H54 (cell line): Measurements from ENCODE around the gene RASGRP1.

ENCODE experiments used
- DNase-seq: peaks from one replicate; pipeline ENCODE4 v3.0.0; 2011; ENCODE audit warnings: low spot score, mixed read lengths; ENCODE audit not compliant: insufficient read length
- FAIRE-seq: peaks from 3 replicates; lab custom pipeline; 2011; peaks lifted over from hg19 to GRCh38; lab: Jason Lieb, UNC
- POLR2A ChIP-seq: IDR thresholded peaks from 2 replicates; pipeline ENCODE4 v1.6.1; 2011; ENCODE audit warnings: low read depth, mild to moderate bottlenecking, low read length

Gene RASGRP1

GRCh38 chr15:38490242-38490922, 74.2 kb downstream of the RASGRP1 start:
- TF ChIP-seq POLR2A: no peak
- FAIRE-seq: no peak
- no peak for DNase-seq

- no peak for DNase-seq
- FAIRE-seq: no peak
- no peak for TF ChIP-seq POLR2A
Observed at GRCh38 chr15:38487378-38487777, 77.2 kb downstream of the RASGRP1 start.

- FAIRE-seq (no peak), DNase-seq (no peak)
- TF ChIP-seq POLR2A: no peak
Observed at GRCh38 chr15:38486936-38487335, 77.7 kb downstream of the RASGRP1 start.

- no peak for DNase-seq
- no peak for TF ChIP-seq POLR2A
- FAIRE-seq: no peak
Observed at GRCh38 chr15:38482572-38482971, 82.0 kb downstream of the RASGRP1 start.

- DNase-seq (no peak), FAIRE-seq (no peak)
- TF ChIP-seq POLR2A: no peak
Observed at GRCh38 chr15:38481761-38482160, 82.9 kb downstream of the RASGRP1 start.

- TF ChIP-seq POLR2A: no peak
- no peak for DNase-seq
- no peak for FAIRE-seq
Observed at GRCh38 chr15:38481113-38481512, 83.5 kb downstream of the RASGRP1 start.

- TF ChIP-seq POLR2A: no peak
- FAIRE-seq (no peak), DNase-seq (no peak)
Observed at GRCh38 chr15:38479756-38480155, 84.9 kb downstream of the RASGRP1 start.

GRCh38 chr15:38479266-38479665, 85.3 kb downstream of the RASGRP1 start:
- no peak for FAIRE-seq
- no peak for TF ChIP-seq POLR2A
- no peak for DNase-seq

- DNase-seq: no peak
- no peak for FAIRE-seq
- TF ChIP-seq POLR2A: no peak
Observed at GRCh38 chr15:38477637-38478036, 87.0 kb downstream of the RASGRP1 start.

- FAIRE-seq (no peak), DNase-seq (no peak)
- no peak for TF ChIP-seq POLR2A
Observed at GRCh38 chr15:38476120-38476519, 88.5 kb downstream of the RASGRP1 start.

GRCh38 chr15:38475361-38475760, 89.3 kb downstream of the RASGRP1 start:
- FAIRE-seq: no peak

GRCh38 chr15:38474155-38474757, 90.4 kb downstream of the RASGRP1 start:
- DNase-seq: peak; percentile 12
- TF ChIP-seq POLR2A: no peak
- FAIRE-seq: peak; percentile 93

More at GRCh38 chr15:38475361-38475760, 89.3 kb downstream of the RASGRP1 start:
- TF ChIP-seq POLR2A: no peak
- no peak for DNase-seq

GRCh38 chr15:38471974-38472373, 92.6 kb downstream of the RASGRP1 start:
- no peak for FAIRE-seq
- DNase-seq: no peak
- TF ChIP-seq POLR2A: no peak

GRCh38 chr15:38470816-38471215, 93.8 kb downstream of the RASGRP1 start:
- no peak for TF ChIP-seq POLR2A
- DNase-seq (no peak), FAIRE-seq (no peak)

GRCh38 chr15:38464675-38465074, 99.9 kb downstream of the RASGRP1 start:
- no peak for TF ChIP-seq POLR2A
- DNase-seq: no peak
- FAIRE-seq: no peak

- FAIRE-seq (no peak), DNase-seq (no peak)
- TF ChIP-seq POLR2A: no peak
Observed at GRCh38 chr15:38463893-38464292, 100.7 kb downstream of the RASGRP1 start.
